Smooth muscle cell (in vitro differentiated cells): ENCODE results near the gene MIEN1. TPM values are rescaled to one million over a fixed set of nuclear protein-coding genes. Genes with fewer than 3 reads are reported as not detected.
"Not testable (repeated sequence)": the region's sequence is repeated elsewhere in the genome, so short reads cannot be mapped to it uniquely, and the experiment has no call there.

Experiments
- DNase-seq: peaks from one replicate; lab custom pipeline; 2025; ENCODE audit not compliant: unreplicated experiment; lab: John Stamatoyannopoulos, UW
- H2AFZ ChIP-seq: fragments of 200-600 bp; sonication (generic); 2 replicates; pipeline ENCODE4 v1.6.0; 2016; ENCODE audit warnings: antibody characterized with exemption, low read depth, mild to moderate bottlenecking
- H3F3A ChIP-seq: fragments of 200-600 bp; sonication (generic); 2 replicates; pipeline ENCODE4 v1.6.0; 2017; ENCODE audit warnings: antibody characterized with exemption, low read depth
- H3K27ac ChIP-seq: fragments of 200-600 bp; sonication (generic); 2 replicates; pipeline ENCODE4 v1.5.1; 2016; ENCODE audit warnings: low read depth, mild to moderate bottlenecking
- H3K27me3 ChIP-seq: fragments of 200-600 bp; sonication (generic); 2 replicates; pipeline ENCODE4 v1.6.1; 2016; ENCODE audit warnings: low read depth, mild to moderate bottlenecking
- H3K36me3 ChIP-seq: fragments of 200-600 bp; sonication (generic); 2 replicates; pipeline ENCODE4 v1.5.1; 2016; ENCODE audit warnings: low read depth
- H3K4me1 ChIP-seq: fragments of 200-600 bp; sonication (generic); 2 replicates; pipeline ENCODE4 v1.5.1; 2016; ENCODE audit warnings: low read depth
- H3K4me2 ChIP-seq: fragments of 200-600 bp; sonication (generic); 2 replicates; pipeline ENCODE4 v1.6.0; 2016; ENCODE audit warnings: mild to moderate bottlenecking
- H3K4me3 ChIP-seq: fragments of 200-600 bp; sonication (generic); 2 replicates; pipeline ENCODE4 v1.5.1; 2016; ENCODE audit warnings: mild to moderate bottlenecking
- H3K79me2 ChIP-seq: fragments of 200-600 bp; sonication (generic); 2 replicates; pipeline ENCODE4 v1.6.0; 2016; ENCODE audit warnings: low read depth, mild to moderate bottlenecking
- H3K9ac ChIP-seq: fragments of 200-600 bp; sonication (generic); 2 replicates; pipeline ENCODE4 v1.6.0; 2016; ENCODE audit warnings: low read depth
- H3K9me3 ChIP-seq: fragments of 200-600 bp; sonication (generic); replicated peaks from 2 replicates; pipeline ENCODE4 v1.5.1; 2016; ENCODE audit warnings: low read depth
- H4K20me1 ChIP-seq: fragments of 200-600 bp; sonication (generic); 2 replicates; pipeline ENCODE4 v1.6.0; 2016; ENCODE audit warnings: low read depth
- CTCF ChIP-seq: fragments of 200-600 bp; sonication (generic); IDR thresholded peaks from 2 replicates; pipeline ENCODE4 v1.5.1; 2017; ENCODE audit warnings: borderline replicate concordance, mild to moderate bottlenecking, antibody characterized with exemption; ENCODE audit not compliant: insufficient read depth, poor library complexity, severe bottlenecking
- WGBS: methylation state at CpG from one replicate; pipeline ENCODE4 v1.1.7; 2016; ENCODE audit warnings: low lambda C conversion rate; 5-methylcytosine and 5-hydroxymethylcytosine counted together
- polyA plus RNA-seq: library from polyadenylated mRNA; unstranded; fragments of >200 nt; fragmentation: Nextera tagmentation; extraction: Ambion mirVana; gene quantifications from 2 replicates; pipeline ENCODE4 v1.2.1, GENCODE V29; 2016
- total RNA-seq: library from RNA; depleted of rRNA; stranded (reverse); fragments of >200 nt; gene quantifications from 2 replicates; pipeline ENCODE4 v1.2.3, GENCODE V29; 2014

The MIEN1 gene
- total and polyA plus RNA-seq, 2 experiments from 2014 or later = 55.8 to 70.7 TPM

DNA sequence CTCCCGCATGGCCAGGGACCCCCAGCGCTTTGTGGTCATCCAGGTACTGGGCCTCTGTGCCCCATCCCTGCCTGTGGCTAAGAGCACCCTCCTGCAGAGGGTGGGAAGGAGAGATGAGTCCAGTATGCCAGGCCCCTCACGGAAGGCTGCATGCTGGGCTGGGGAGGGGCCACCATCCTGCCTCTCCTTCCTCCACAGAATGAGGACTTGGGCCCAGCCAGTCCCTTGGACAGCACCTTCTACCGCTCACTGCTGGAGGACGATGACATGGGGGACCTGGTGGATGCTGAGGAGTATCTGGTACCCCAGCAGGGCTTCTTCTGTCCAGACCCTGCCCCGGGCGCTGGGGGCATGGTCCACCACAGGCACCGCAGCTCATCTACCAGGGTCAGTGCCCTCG is 3.7 kb downstream of the MIEN1 start:
- no peak overlapping the region for H3K4me3 ChIP-seq
- no peak overlapping the region for H3K9ac ChIP-seq
- no peak overlapping the region for H3K27ac ChIP-seq
- no peak overlapping the region for H2AFZ ChIP-seq
- H3K4me2 ChIP-seq = no peak overlapping the region
- no peaks in the 10 kb centered on the region for H3K9me3 ChIP-seq
- H4K20me1 ChIP-seq = no peaks in the 10 kb centered on the region
- H3K79me2 ChIP-seq = no peaks in the 10 kb centered on the region
- H3K36me3 ChIP-seq = no peaks in the 10 kb centered on the region
- no peak for TF ChIP-seq CTCF
- H3K4me1 ChIP-seq = no peaks in the 10 kb centered on the region
- H3K27me3 ChIP-seq = no peaks in the 10 kb centered on the region
- WGBS = 96% methylated on average over 9 of the region's 9 CpGs
- no peak for DNase-seq
- H3F3A ChIP-seq = peaks cover 8% of the 10 kb centered on the region

GRCh38 chr17:39725923-39726322 is 4.4 kb downstream of the MIEN1 start:
- 100% methylated on average over 1 of the region's 1 CpG for WGBS
- H3K27ac ChIP-seq, H3K4me2 ChIP-seq, H3K4me1 ChIP-seq, H2AFZ ChIP-seq, H3K4me3 ChIP-seq, H3K9me3 ChIP-seq, H3K36me3 ChIP-seq, H3F3A ChIP-seq, DNase-seq, H4K20me1 ChIP-seq, H3K27me3 ChIP-seq, H3K79me2 ChIP-seq, H3K9ac ChIP-seq: not testable (repeated sequence)

DNA sequence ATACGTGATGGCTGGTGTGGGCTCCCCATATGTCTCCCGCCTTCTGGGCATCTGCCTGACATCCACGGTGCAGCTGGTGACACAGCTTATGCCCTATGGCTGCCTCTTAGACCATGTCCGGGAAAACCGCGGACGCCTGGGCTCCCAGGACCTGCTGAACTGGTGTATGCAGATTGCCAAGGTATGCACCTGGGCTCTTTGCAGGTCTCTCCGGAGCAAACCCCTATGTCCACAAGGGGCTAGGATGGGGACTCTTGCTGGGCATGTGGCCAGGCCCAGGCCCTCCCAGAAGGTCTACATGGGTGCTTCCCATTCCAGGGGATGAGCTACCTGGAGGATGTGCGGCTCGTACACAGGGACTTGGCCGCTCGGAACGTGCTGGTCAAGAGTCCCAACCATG is 5.6 kb downstream of the MIEN1 start:
- no peak for DNase-seq
- H3F3A ChIP-seq = peaks cover 8% of the 10 kb centered on the region
- no peaks in the 10 kb centered on the region for H3K9me3 ChIP-seq
- no peak overlapping the region for H2AFZ ChIP-seq
- no peak for TF ChIP-seq CTCF
- H4K20me1 ChIP-seq = no peaks in the 10 kb centered on the region
- H3K36me3 ChIP-seq = no peaks in the 10 kb centered on the region
- no peaks in the 10 kb centered on the region for H3K27me3 ChIP-seq
- H3K79me2 ChIP-seq = no peaks in the 10 kb centered on the region
- H3K4me2 ChIP-seq = no peak overlapping the region
- H3K4me1 ChIP-seq = no peaks in the 10 kb centered on the region
- WGBS = 98% methylated on average over 13 of the region's 13 CpGs
- no peak overlapping the region for H3K9ac ChIP-seq
- H3K4me3 ChIP-seq = no peak overlapping the region
- no peak overlapping the region for H3K27ac ChIP-seq

DNA sequence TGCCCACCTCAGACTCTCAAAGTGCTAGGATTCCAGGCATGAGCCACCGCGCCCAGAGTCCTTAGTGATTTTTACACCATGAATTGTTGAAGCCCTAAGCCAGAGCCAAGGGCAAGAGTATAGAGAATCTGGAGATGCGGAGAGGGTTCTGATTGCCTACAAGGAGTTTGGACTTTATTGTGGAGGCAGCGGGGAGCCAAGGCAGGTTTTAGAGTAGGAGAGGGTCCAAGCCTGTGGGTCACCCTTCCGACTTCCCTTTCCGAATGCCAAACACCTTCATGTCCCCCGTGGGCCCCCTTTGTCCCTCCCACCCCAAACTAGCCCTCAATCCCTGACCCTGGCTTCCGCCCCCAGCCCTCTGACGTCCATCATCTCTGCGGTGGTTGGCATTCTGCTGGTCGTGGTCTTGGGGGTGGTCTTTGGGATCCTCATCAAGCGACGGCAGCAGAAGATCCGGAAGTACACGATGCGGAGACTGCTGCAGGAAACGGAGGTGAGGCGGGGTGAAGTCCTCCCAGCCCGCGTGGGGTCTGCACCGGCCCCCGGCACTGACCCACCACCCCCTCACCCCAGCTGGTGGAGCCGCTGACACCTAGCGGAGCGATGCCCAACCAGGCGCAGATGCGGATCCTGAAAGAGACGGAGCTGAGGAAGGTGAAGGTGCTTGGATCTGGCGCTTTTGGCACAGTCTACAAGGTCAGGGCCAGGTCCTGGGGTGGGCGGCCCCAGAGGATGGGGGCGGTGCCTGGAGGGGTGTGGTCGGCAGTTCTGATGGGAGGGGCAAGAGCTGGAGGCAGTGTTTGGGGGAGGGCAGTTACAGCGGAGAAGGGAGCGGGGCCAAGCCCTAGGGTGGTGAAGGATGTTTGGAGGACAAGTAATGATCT is 7.1 kb downstream of the MIEN1 start:
- no peaks in the 10 kb centered on the region for H3K9me3 ChIP-seq
- H3K36me3 ChIP-seq = no peaks in the 10 kb centered on the region
- H2AFZ ChIP-seq = no peak overlapping the region
- H3K4me1 ChIP-seq = no peaks in the 10 kb centered on the region
- H3K4me2 ChIP-seq = no peak overlapping the region
- TF ChIP-seq CTCF = no peak
- no peak overlapping the region for H3K27ac ChIP-seq
- H3K9ac ChIP-seq = no peak overlapping the region
- H3K79me2 ChIP-seq = no peaks in the 10 kb centered on the region
- WGBS = 92% methylated on average over 34 of the region's 34 CpGs
- no peaks in the 10 kb centered on the region for H3F3A ChIP-seq
- H4K20me1 ChIP-seq = no peaks in the 10 kb centered on the region
- H3K4me3 ChIP-seq = no peak overlapping the region
- H3K27me3 ChIP-seq = no peaks in the 10 kb centered on the region
- DNase-seq = no peak
